ENCODE measurements around the gene CCDC93.

Gene CCDC93

GRCh38 chr2:118013724-118014491, at the start of gene CCDC93:
TSS of gene CCDC93 (minus strand) at chr2:118014070. CDS start at chr2:118013995, 75 bp downstream.
- in situ Hi-C loops (cut with MboI; ENCODE audit: low sequenced_read_pairs) = no loop called here

GRCh38 chr2:118062669-118063068, 48.8 kb upstream of the CCDC93 start:
- in situ Hi-C loops (cut with MboI; ENCODE audit: low sequenced_read_pairs) = no loop called here

GRCh38 chr2:118062048-118062447, 48.2 kb upstream of the CCDC93 start:
- in situ Hi-C loops (cut with MboI; ENCODE audit: low sequenced_read_pairs) = no loop called here

GRCh38 chr2:118061135-118061955, 47.5 kb upstream of the CCDC93 start:
- in situ Hi-C loops (cut with MboI; ENCODE audit: low sequenced_read_pairs) = no loop called here

GRCh38 chr2:118059919-118060478, 46.1 kb upstream of the CCDC93 start:
- in situ Hi-C loops (cut with MboI; ENCODE audit: low sequenced_read_pairs) = no loop called here

GRCh38 chr2:118058951-118059350, 45.1 kb upstream of the CCDC93 start:
- in situ Hi-C loops (cut with MboI; ENCODE audit: low sequenced_read_pairs) = no loop called here

- in situ Hi-C loops (cut with MboI; ENCODE audit: low sequenced_read_pairs) = no loop called here
These were observed 42.9 kb upstream of the CCDC93 start for GRCh38 chr2:118056801-118057200.

- in situ Hi-C loops (cut with MboI; ENCODE audit: low sequenced_read_pairs) = no loop called here
These were observed 42.3 kb upstream of the CCDC93 start for GRCh38 chr2:118056165-118056534.

GRCh38 chr2:118055512-118056164, 41.8 kb upstream of the CCDC93 start:
- in situ Hi-C loops (cut with MboI; ENCODE audit: low sequenced_read_pairs) = no loop called here

- in situ Hi-C loops (cut with MboI; ENCODE audit: low sequenced_read_pairs) = no loop called here
These were observed 40.5 kb upstream of the CCDC93 start for GRCh38 chr2:118054213-118055008.

- in situ Hi-C loops (cut with MboI; ENCODE audit: low sequenced_read_pairs) = no loop called here
These were observed 39.8 kb upstream of the CCDC93 start for GRCh38 chr2:118053681-118054080.

GRCh38 chr2:118052474-118052873, 38.6 kb upstream of the CCDC93 start:
- in situ Hi-C loops (cut with MboI; ENCODE audit: low sequenced_read_pairs) = no loop called here

- in situ Hi-C loops (cut with MboI; ENCODE audit: low sequenced_read_pairs) = no loop called here
These were observed 38.0 kb upstream of the CCDC93 start for GRCh38 chr2:118051826-118052358.

GRCh38 chr2:118050974-118051373, 37.1 kb upstream of the CCDC93 start:
- in situ Hi-C loops (cut with MboI; ENCODE audit: low sequenced_read_pairs) = no loop called here

- in situ Hi-C loops (cut with MboI; ENCODE audit: low sequenced_read_pairs) = no loop called here
These were observed 36.5 kb upstream of the CCDC93 start for GRCh38 chr2:118050386-118050785.

- in situ Hi-C loops (cut with MboI; ENCODE audit: low sequenced_read_pairs) = no loop called here
These were observed 35.9 kb upstream of the CCDC93 start for GRCh38 chr2:118049816-118050140.

GRCh38 chr2:118049140-118049815, 35.4 kb upstream of the CCDC93 start:
- in situ Hi-C loops (cut with MboI; ENCODE audit: low sequenced_read_pairs) = no loop called here

GRCh38 chr2:118048401-118048800, 34.5 kb upstream of the CCDC93 start:
- in situ Hi-C loops (cut with MboI; ENCODE audit: low sequenced_read_pairs) = no loop called here

- in situ Hi-C loops (cut with MboI; ENCODE audit: low sequenced_read_pairs) = no loop called here
These were observed 33.5 kb upstream of the CCDC93 start for GRCh38 chr2:118047380-118047826.

All from hTERT RPE-1 (cell line).